ENCODE data around the gene TRIM28.
"Not testable (repeated sequence)": the region's sequence is repeated elsewhere in the genome, so short reads cannot be mapped to it uniquely, and the experiment has no call there.

The TRIM28 gene

GRCh38 chr19:58543826-58544590 lies at the start of gene TRIM28:
TSS of gene TRIM28 (plus strand) at chr19:58544064. CDS start at chr19:58544758, 694 bp downstream.
- in situ Hi-C loops (cut with MboI; ENCODE audit: low pct_unique_long_range_greater_than_20kb, low sequenced_read_pairs) = no loop called here
- peak; percentile 99 for DNase-seq

- DNase-seq = no peak
- in situ Hi-C loops (cut with MboI; ENCODE audit: low pct_unique_long_range_greater_than_20kb, low sequenced_read_pairs) = no loop called here
These were observed 46.2 kb upstream of the TRIM28 start for GRCh38 chr19:58497634-58498170.

GRCh38 chr19:58498316-58499020 lies 45.4 kb upstream of the TRIM28 start:
- no peak for DNase-seq
- in situ Hi-C loops (cut with MboI; ENCODE audit: low pct_unique_long_range_greater_than_20kb, low sequenced_read_pairs) = no loop called here

GRCh38 chr19:58499021-58499927 lies 44.6 kb upstream of the TRIM28 start:
- in situ Hi-C loops (cut with MboI; ENCODE audit: low pct_unique_long_range_greater_than_20kb, low sequenced_read_pairs) = no loop called here
- DNase-seq = peak; percentile 95

- DNase-seq = no peak
These were observed 43.6 kb upstream of the TRIM28 start for GRCh38 chr19:58500242-58500641.

GRCh38 chr19:58507602-58508223 lies 36.2 kb upstream of the TRIM28 start:
- DNase-seq; in situ Hi-C loops (cut with MboI; ENCODE audit: low pct_unique_long_range_greater_than_20kb, low sequenced_read_pairs): not testable (repeated sequence)

More at GRCh38 chr19:58500242-58500641, 43.6 kb upstream of the TRIM28 start:
- in situ Hi-C loops (cut with MboI; ENCODE audit: low pct_unique_long_range_greater_than_20kb, low sequenced_read_pairs) = no loop called here

GRCh38 chr19:58509731-58510083 lies 34.2 kb upstream of the TRIM28 start:
- in situ Hi-C loops (cut with MboI; ENCODE audit: low pct_unique_long_range_greater_than_20kb, low sequenced_read_pairs) = no loop called here
- DNase-seq = no peak

GRCh38 chr19:58510084-58510862 lies 33.6 kb upstream of the TRIM28 start:
- no peak for DNase-seq
- in situ Hi-C loops (cut with MboI; ENCODE audit: low pct_unique_long_range_greater_than_20kb, low sequenced_read_pairs) = no loop called here

GRCh38 chr19:58511353-58512208 lies 32.3 kb upstream of the TRIM28 start, which contains the start of gene SLC27A5:
TSS of gene SLC27A5 (minus strand) at chr19:58511992. CDS start at chr19:58511955, 37 bp downstream.
- no peak for DNase-seq
- in situ Hi-C loops (cut with MboI; ENCODE audit: low pct_unique_long_range_greater_than_20kb, low sequenced_read_pairs) = no loop called here

GRCh38 chr19:58513213-58513693 lies 30.6 kb upstream of the TRIM28 start:
- DNase-seq = no peak
- in situ Hi-C loops (cut with MboI; ENCODE audit: low pct_unique_long_range_greater_than_20kb, low sequenced_read_pairs) = no loop called here

- in situ Hi-C loops (cut with MboI; ENCODE audit: low pct_unique_long_range_greater_than_20kb, low sequenced_read_pairs) = no loop called here
These were observed 29.9 kb upstream of the TRIM28 start for GRCh38 chr19:58513694-58514563.

GRCh38 chr19:58514564-58515022 lies 29.3 kb upstream of the TRIM28 start:
- DNase-seq = no peak
- in situ Hi-C loops (cut with MboI; ENCODE audit: low pct_unique_long_range_greater_than_20kb, low sequenced_read_pairs) = no loop called here

More at GRCh38 chr19:58513694-58514563, 29.9 kb upstream of the TRIM28 start:
- DNase-seq = peak; percentile 85

GRCh38 chr19:58515259-58515658 lies 28.6 kb upstream of the TRIM28 start:
- in situ Hi-C loops (cut with MboI; ENCODE audit: low pct_unique_long_range_greater_than_20kb, low sequenced_read_pairs) = no loop called here
- no peak for DNase-seq

- in situ Hi-C loops (cut with MboI; ENCODE audit: low pct_unique_long_range_greater_than_20kb, low sequenced_read_pairs) = no loop called here
These were observed 27.5 kb upstream of the TRIM28 start for GRCh38 chr19:58516246-58516836.

GRCh38 chr19:58516964-58517833 lies 26.7 kb upstream of the TRIM28 start:
- DNase-seq = no peak
- in situ Hi-C loops (cut with MboI; ENCODE audit: low pct_unique_long_range_greater_than_20kb, low sequenced_read_pairs) = no loop called here

More at GRCh38 chr19:58516246-58516836, 27.5 kb upstream of the TRIM28 start:
- no peak for DNase-seq

All from KBM-7 (cell line).